Left colon (tissue), 2 donors: ENCODE measurements around the gene CDH11. TPM values are rescaled to one million over a fixed set of nuclear protein-coding genes. Genes with fewer than 3 reads are reported as not detected.

Experiments
- ATAC-seq: fragments of 200-7000 bp; cut with Tn5 transposase; one replicate; pipeline ENCODE4 v1.9.1; 2020; ENCODE audit warnings: mild to moderate bottlenecking, moderate library complexity
- DNase-seq, 2 donors: peaks; one replicate each; pipeline ENCODE4 v3.0.0-alpha.2; 2020
- intact Hi-C, 2 donors: fragments of 100-400 bp; cut with DNase I in 1 of 2; cut with micrococcal nuclease in 1 of 2; formaldehyde crosslinking; loops; one replicate each; pipeline versions ENCODE4 v1.11.2 to v1.14.0; 2022; cut with DNase I, micrococcal nuclease
- total RNA-seq, 2 donors: library from RNA; stranded (reverse); fragmentation: NEBNext Ultra II Directional; extraction: Animal tissue kit (Norgen Biotek cat#: 25700); gene quantifications; one replicate each; pipeline ENCODE4 v1.2.1, GENCODE V29; 2021
- donor health status: DM: no; HTN: no; CAD: no.
- donor health status: DM: yes; HTN: yes; CAD: no.

The CDH11 gene
- total RNA-seq, 2 donors from 2014 or later: 4.4 to 15.6 TPM

GRCh38 chr16:65119901-65120401 lies 1.9 kb downstream of the CDH11 start:
- DNase-seq (no peak), ATAC-seq (no peak)
- intact Hi-C loops: loop anchor here in 1 of 2 donors (10.0 kb wide), 1 partner anchor 1755 kb away; no protein-coding TSS in a partner anchor

- DNase-seq (no peak), ATAC-seq (no peak)
- intact Hi-C loops: loop anchor here in 1 of 2 donors (10.0 kb wide), 1 partner anchor 1755 kb away; no protein-coding TSS in a partner anchor
These were observed 2.4 kb downstream of the CDH11 start for GRCh38 chr16:65119435-65119834.

- no peak for DNase-seq
- no peak for ATAC-seq
- intact Hi-C loops: loop anchor here in 1 of 2 donors (10.0 kb wide), 1 partner anchor 1754 kb away; no protein-coding TSS in a partner anchor
These were observed 3.0 kb downstream of the CDH11 start for GRCh38 chr16:65118871-65119270.

- peak; percentile 83 for ATAC-seq
- peak; percentile 49 to 60 for DNase-seq
- intact Hi-C loops: loop anchor here in 1 of 2 donors (10.0 kb wide), 1 partner anchor 1753 kb away; no protein-coding TSS in a partner anchor
These were observed 3.9 kb downstream of the CDH11 start for GRCh38 chr16:65117811-65118448.

- intact Hi-C loops: loop anchor here in 1 of 2 donors (10.0 kb wide), 1 partner anchor 1752 kb away; no protein-coding TSS in a partner anchor
- ATAC-seq (no peak), DNase-seq (no peak)
These were observed 4.9 kb downstream of the CDH11 start for GRCh38 chr16:65116818-65117430.

- intact Hi-C loops: loop anchor here in 1 of 2 donors (10.0 kb wide), 1 partner anchor 1751 kb away; no protein-coding TSS in a partner anchor
- ATAC-seq (no peak), DNase-seq (no peak)
These were observed 5.6 kb downstream of the CDH11 start for GRCh38 chr16:65116216-65116615.

GRCh38 chr16:65114527-65114926 lies 7.3 kb downstream of the CDH11 start:
- DNase-seq: no peak
- intact Hi-C loops: loop anchor here in 1 of 2 donors (10.0 kb wide), 1 partner anchor 1750 kb away; no protein-coding TSS in a partner anchor
- ATAC-seq: no peak

GRCh38 chr16:65113441-65113840 lies 8.4 kb downstream of the CDH11 start:
- intact Hi-C loops: loop anchor here in 1 of 2 donors (10.0 kb wide), 1 partner anchor 1749 kb away; no protein-coding TSS in a partner anchor
- DNase-seq: no peak
- no peak for ATAC-seq

- DNase-seq (peak; percentile 61 to 75), ATAC-seq (peak; percentile 98)
- intact Hi-C loops: loop anchor here in 1 of 2 donors (10.0 kb wide), 1 partner anchor 1747 kb away; no protein-coding TSS in a partner anchor
These were observed 10.6 kb downstream of the CDH11 start for GRCh38 chr16:65111306-65111705.

GRCh38 chr16:65106757-65107156 lies 15.1 kb downstream of the CDH11 start:
- ATAC-seq: no peak
- intact Hi-C loops: no loop called here

GRCh38 chr16:65105171-65105570 lies 16.7 kb downstream of the CDH11 start:
- ATAC-seq (no peak), DNase-seq (no peak)
- intact Hi-C loops: no loop called here

More at GRCh38 chr16:65106757-65107156, 15.1 kb downstream of the CDH11 start:
- DNase-seq: no peak

GRCh38 chr16:65104471-65104870 lies 17.4 kb downstream of the CDH11 start:
- intact Hi-C loops: no loop called here
- DNase-seq (no peak), ATAC-seq (no peak)

- peak; percentile 48 to 52 for DNase-seq
- peak; percentile 98 for ATAC-seq
- intact Hi-C loops: no loop called here
These were observed 19.5 kb downstream of the CDH11 start for GRCh38 chr16:65102326-65102725.

- no peak for ATAC-seq
- intact Hi-C loops: no loop called here
- DNase-seq: no peak
These were observed 20.9 kb downstream of the CDH11 start for GRCh38 chr16:65101009-65101408.

GRCh38 chr16:65099607-65100006 lies 22.3 kb downstream of the CDH11 start:
- intact Hi-C loops: no loop called here
- no peak for DNase-seq
- ATAC-seq: no peak

GRCh38 chr16:65098916-65099315 lies 22.9 kb downstream of the CDH11 start:
- ATAC-seq: no peak
- intact Hi-C loops: no loop called here
- DNase-seq: no peak

- no peak for DNase-seq
- no peak for ATAC-seq
- intact Hi-C loops: no loop called here
These were observed 24.6 kb downstream of the CDH11 start for GRCh38 chr16:65097296-65097695.

GRCh38 chr16:65095906-65096305 lies 26.0 kb downstream of the CDH11 start:
- ATAC-seq (no peak), DNase-seq (no peak)
- intact Hi-C loops: no loop called here

GRCh38 chr16:65095090-65095728 lies 26.7 kb downstream of the CDH11 start:
- intact Hi-C loops: no loop called here
- no peak for DNase-seq
- peak; percentile 80 for ATAC-seq
